OCI-LY3 (cell line): ENCODE results near the gene SURF2.

Experiments
- CTCF ChIP-seq: fragments of 200-600, 300-600 bp; sonication (generic); IDR thresholded peaks from 2 replicates; pipeline ENCODE4 v1.5.1; 2014; ENCODE audit warnings: antibody characterized with exemption, low read length, low read depth
- EZH2phosphoT487 ChIP-seq: fragments of 200-600 bp; shearing (Covaris generic); IDR thresholded peaks from 2 replicates; pipeline ENCODE4 v1.6.1; 2018; ENCODE audit warnings: antibody characterized with exemption, mixed run types, low read depth

- no peak for TF ChIP-seq CTCF
- no peak for TF ChIP-seq EZH2phosphoT487
Measured at GRCh38 chr9:133342069-133342406, 14.3 kb upstream of the SURF2 start.
